Stimulated activated CD4-positive, alpha-beta T cell treated with anti-CD3 and anti-CD28 coated beads, TNF-alpha, amount 100 ng/mL, for 48 hours (primary cell): Measurements from ENCODE around the gene CXorf51B.
"Not testable (repeated sequence)": the region's sequence is repeated elsewhere in the genome, so short reads cannot be mapped to it uniquely, and the experiment has no call there.

ENCODE experiments used
- DNase-seq, 3 donors: peaks; one replicate each; pipeline ENCODE4 v3.0.0-alpha.2; 2020; ENCODE audit warnings: low read depth in 3 of 3

The CXorf51B gene

DNA sequence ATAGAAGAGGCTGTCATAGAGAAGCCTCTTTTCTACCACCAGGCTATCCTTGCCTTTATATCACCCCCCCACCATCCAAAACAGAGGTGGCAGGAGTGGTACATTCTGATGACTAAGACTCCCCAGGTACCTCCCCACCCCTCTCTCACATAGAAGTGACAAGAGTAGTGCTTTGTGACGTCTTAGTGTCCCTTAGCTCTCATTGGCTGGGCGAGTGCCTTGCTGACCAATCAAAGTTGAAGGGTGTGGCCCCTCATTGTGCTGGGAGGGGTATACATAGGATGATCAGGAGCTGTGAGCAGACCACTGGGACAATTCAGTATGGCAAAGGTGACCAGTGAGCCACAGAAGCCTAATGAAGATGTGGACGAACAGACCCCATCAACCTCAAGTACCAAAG is at the start of gene CXorf51B:
TSS of gene CXorf51B (plus strand) at position 301 of the 400 bp plus-strand sequence. CDS start at position 322, 21 bp downstream.
- DNase-seq: not testable (repeated sequence)

DNA sequence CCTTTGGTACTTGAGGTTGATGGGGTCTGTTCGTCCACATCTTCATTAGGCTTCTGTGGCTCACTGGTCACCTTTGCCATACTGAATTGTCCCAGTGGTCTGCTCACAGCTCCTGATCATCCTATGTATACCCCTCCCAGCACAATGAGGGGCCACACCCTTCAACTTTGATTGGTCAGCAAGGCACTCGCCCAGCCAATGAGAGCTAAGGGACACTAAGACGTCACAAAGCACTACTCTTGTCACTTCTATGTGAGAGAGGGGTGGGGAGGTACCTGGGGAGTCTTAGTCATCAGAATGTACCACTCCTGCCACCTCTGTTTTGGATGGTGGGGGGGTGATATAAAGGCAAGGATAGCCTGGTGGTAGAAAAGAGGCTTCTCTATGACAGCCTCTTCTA is 5.1 kb downstream of the CXorf51B start, which contains the start of gene CXorf51A:
TSS of gene CXorf51A (minus strand) at position 101 of the 400 bp plus-strand sequence. CDS start at position 80, 21 bp downstream.
- DNase-seq: not testable (repeated sequence)

DNA sequence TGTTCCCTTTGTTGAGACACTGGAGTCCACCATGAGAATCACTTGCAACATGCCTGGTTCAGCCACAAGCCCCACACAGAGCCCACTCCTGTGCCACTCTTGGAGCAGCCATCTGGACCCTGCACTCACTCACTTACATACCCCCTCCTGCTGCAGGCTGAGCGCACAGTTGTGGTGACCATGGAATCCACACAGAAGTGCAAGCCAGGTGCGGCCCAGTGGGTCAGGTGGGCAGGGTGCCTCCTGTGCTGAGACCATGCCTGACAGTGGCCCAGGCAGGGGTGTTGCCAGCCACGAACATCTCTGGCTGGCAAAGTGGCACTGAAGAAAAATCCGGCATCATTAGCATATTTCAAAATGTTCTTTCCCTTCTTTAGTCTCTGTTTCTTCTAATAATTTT is 22.4 kb downstream of the CXorf51B start:
- no peak for DNase-seq

DNA sequence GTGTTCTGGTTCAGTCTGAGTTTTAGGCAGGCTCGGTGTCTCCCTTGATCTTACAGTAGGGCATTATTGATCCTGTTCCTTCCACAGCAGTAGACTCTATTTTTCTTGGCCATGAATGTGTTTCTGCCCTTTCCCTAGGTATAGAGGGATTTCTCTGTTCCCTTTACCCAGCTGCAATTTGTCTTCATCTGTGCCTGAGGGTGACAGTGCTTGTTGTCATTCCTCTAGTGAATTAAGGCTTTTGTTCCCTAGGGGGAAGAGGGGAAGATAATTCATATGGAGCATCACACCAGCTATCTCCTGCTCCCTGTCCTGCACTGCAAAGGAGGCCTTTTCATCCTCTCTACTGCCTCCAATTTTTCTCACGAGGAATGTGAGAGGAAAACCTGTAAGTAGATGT is 44.7 kb downstream of the CXorf51B start:
- DNase-seq: no peak
